HG03520 (cell line): Measurements from ENCODE around the gene RAI14.
"Not testable (repeated sequence)": the region's sequence is repeated elsewhere in the genome, so short reads cannot be mapped to it uniquely, and the experiment has no call there.

Experiments
- ATAC-seq: cut with Tn5 transposase; IDR thresholded peaks from one replicate; pipeline ENCODE4 v1.9.1; 2021; ENCODE audit warnings: mild to moderate bottlenecking, moderate library complexity; ENCODE audit not compliant: unreplicated experiment

Gene RAI14

DNA sequence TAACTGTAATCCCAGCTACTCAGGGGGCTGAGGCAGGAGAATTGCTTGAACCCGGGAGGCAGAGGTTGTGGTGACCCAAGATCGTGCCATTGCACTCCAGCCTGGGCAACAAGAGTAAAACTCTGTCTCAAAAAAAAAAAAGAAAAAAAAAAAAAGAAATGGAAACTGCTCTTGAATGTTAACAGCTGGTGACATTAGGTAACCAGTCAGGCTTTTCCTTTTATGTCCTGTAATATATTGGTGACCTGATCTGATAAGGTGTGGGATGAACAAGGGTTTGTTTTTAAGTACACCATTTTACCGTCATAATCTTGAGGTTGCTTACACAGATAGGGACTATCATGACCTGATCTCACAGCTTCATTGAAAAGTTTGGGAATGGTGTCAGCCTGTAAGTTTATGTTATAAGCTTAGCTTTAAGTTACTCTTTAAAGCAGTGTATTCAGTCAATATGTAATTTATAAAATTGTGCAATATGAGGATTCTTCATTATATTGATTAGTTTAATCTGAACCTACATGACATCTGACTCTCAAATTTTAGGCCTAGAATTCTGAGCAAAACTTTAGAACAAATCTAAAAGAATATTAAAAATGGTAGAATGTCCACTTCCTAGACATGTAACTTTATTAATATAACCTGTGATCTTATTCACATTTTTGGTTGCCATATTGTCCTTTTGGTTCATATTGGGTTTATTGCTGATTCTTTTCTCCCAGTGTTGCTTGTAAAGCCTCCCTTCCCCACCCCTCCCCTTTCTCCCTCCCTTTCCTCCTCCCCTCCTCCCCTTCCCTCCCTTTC, 41.4 kb downstream of the RAI14 start:
- no peak for ATAC-seq

GRCh38 chr5:34698109-34698419, 41.9 kb downstream of the RAI14 start:
- no peak for ATAC-seq

DNA sequence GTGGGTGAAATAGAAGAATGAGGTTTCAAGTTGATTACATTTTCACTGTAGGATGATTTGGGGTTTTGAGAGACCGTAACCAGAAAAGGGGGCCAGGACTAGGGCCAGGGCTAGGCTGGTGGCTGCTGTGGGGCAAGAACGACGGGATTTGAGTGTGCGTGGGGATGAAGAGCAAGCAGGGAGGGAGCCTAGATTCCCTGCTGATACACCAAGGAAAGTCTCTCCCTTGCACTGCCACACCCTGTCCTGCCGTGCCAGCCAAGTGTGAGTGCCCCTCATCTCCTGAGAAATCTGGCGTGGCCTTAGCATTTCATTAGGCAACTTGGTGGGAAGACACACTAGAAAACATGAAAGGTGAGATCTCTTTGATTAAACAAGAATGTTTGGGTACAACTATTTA, 42.6 kb downstream of the RAI14 start:
- ATAC-seq, result no peak

GRCh38 chr5:34699155-34700077, 43.3 kb downstream of the RAI14 start:
- ATAC-seq, result no peak

GRCh38 chr5:34700078-34700452, 43.9 kb downstream of the RAI14 start:
- no peak for ATAC-seq

GRCh38 chr5:34701442-34701841, 45.3 kb downstream of the RAI14 start:
- ATAC-seq, result not testable (repeated sequence)

DNA sequence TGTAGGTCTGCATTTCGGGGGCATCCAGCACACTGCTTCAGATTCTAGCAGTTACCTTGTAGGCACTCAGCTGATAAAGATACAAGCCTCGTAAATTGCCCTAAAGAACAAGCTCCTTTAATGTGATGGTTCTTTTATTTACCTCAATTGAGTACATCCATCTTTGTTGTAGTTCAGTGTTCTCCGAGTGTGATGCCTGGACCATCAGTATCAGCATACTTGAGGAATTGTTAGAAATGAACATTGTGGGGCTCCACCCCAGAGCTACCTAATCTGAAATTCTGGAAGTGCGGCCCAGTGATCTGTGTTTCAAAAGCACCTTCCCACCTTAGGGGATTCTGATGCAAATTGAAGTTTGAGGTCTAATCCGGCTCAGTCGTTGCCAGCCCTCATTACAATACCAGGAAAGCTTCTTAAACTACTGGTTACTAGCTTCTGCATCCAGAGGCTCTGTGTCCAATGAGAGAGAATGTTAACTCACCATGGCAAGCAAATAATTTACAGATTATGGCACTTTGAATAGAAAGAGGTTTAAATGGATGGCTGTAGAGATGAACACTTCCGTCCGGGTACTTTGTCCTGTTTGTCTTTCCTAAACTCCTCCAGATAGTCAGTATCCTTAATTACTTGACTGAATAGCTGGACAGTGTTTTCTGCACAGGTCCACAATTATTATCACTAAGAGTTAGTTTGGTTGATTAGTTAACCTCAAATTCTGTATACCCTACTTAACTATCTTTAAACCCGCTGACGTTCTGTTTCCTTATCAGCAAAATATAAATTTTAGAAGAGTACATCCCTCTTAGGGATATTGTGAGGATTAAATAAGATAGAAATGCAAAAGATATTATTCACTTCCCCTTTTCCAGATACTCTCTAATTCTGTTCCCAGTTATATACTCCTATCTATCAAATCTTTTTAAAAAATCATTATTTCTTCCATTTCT, 47.9 kb downstream of the RAI14 start:
- ATAC-seq, result no peak

GRCh38 chr5:34706084-34706483, 50.0 kb downstream of the RAI14 start:
- ATAC-seq, result no peak

DNA sequence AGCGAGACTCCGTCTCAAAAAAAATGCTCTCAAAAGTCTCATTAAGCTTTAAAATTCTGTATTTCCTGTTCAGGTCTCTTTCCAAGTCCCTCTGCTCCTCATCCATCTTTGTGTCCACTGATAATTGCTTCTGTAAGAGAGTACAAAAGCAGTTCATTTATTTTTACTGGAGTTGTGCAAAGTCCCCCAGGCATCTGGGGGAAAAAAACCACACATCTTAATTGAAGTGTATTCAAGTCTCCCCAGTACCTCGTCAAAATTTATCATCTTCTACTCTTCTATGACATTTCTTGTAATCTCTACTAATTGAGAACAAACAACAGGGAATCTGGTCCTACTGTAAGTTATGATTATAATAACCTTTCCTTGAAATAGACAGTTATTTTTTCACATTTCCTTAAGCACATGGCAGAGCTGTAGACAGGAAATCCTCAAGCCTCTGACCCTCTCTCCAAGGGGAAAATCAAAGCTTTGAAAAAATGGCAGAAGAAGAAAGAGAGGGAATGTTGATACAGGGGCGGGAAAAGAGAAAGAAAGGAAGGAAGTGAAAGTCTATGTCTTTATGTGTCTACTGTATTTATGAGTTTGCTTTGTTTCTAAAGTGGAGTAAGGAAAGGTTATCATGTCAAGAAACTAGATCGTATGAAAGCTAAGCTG, 51.5 kb downstream of the RAI14 start:
- no peak for ATAC-seq

GRCh38 chr5:34708777-34709176, 52.6 kb downstream of the RAI14 start:
- ATAC-seq, result no peak

GRCh38 chr5:34709861-34710673, 53.9 kb downstream of the RAI14 start:
- ATAC-seq, result no peak

GRCh38 chr5:34712565-34712964, 56.4 kb downstream of the RAI14 start:
- no peak for ATAC-seq

- ATAC-seq, result no peak
Measured at GRCh38 chr5:34715711-34716110, 59.6 kb downstream of the RAI14 start.

DNA sequence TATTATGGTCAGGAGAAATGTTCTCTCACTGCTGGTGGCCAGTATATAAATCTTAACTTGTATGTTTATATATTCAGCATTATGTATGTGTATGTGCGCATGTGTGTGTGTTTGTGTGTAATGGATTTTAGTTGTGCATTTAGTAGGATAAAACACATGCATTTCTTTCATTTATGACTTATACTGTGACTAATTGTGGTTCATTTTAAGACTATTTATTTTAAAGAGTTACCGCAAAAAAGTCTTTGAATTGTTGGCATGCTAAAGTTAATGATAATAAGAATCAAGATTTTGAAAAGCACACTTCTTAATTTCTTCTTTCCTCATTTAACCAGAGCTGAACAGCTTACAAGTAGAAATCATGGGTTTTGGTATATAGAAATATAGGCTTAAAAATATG, 60.9 kb downstream of the RAI14 start:
- no peak for ATAC-seq

GRCh38 chr5:34717426-34718327, 61.5 kb downstream of the RAI14 start:
- no peak for ATAC-seq

DNA sequence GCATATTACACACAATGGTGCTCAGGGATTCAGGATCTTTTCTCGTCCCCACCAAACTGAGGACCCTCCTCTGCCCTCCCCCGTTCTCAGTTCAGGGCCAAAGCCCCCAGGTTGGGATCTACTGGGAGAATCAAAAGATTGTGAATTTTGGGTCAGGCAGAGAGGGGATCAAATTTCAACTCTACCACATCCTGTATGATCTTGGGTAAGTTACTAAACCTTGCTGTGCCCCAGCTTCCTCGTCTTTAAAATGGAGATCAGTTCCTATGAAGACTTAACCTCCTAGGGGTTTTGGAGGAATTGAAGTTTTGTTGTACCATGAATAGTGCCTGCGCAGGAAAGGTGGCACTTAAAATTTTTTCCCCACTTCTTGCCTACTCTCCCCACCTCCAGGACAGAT, 62.4 kb downstream of the RAI14 start:
- no peak for ATAC-seq

GRCh38 chr5:34719029-34719428, 62.9 kb downstream of the RAI14 start:
- no peak for ATAC-seq

- ATAC-seq, result no peak
Measured at GRCh38 chr5:34721327-34721726, 65.2 kb downstream of the RAI14 start.

- no peak for ATAC-seq
Measured at GRCh38 chr5:34722183-34722582, 66.1 kb downstream of the RAI14 start.
